A549 treated with GW870086 at 1 μM for 4 hours (cell line): Measurements from ENCODE around the gene NIN. TPM values are rescaled to one million over a fixed set of nuclear protein-coding genes. Genes with fewer than 3 reads are reported as not detected.

ENCODE experiments used
- total RNA-seq: library from RNA; stranded (reverse); fragments of 200-300 nt; extraction: Qiagen RNA extraction; gene quantifications from 5 replicates; pipeline ENCODE4 v1.2.3, GENCODE V29; 2022; ENCODE audit warnings: low read depth

NIN gene, protein sequence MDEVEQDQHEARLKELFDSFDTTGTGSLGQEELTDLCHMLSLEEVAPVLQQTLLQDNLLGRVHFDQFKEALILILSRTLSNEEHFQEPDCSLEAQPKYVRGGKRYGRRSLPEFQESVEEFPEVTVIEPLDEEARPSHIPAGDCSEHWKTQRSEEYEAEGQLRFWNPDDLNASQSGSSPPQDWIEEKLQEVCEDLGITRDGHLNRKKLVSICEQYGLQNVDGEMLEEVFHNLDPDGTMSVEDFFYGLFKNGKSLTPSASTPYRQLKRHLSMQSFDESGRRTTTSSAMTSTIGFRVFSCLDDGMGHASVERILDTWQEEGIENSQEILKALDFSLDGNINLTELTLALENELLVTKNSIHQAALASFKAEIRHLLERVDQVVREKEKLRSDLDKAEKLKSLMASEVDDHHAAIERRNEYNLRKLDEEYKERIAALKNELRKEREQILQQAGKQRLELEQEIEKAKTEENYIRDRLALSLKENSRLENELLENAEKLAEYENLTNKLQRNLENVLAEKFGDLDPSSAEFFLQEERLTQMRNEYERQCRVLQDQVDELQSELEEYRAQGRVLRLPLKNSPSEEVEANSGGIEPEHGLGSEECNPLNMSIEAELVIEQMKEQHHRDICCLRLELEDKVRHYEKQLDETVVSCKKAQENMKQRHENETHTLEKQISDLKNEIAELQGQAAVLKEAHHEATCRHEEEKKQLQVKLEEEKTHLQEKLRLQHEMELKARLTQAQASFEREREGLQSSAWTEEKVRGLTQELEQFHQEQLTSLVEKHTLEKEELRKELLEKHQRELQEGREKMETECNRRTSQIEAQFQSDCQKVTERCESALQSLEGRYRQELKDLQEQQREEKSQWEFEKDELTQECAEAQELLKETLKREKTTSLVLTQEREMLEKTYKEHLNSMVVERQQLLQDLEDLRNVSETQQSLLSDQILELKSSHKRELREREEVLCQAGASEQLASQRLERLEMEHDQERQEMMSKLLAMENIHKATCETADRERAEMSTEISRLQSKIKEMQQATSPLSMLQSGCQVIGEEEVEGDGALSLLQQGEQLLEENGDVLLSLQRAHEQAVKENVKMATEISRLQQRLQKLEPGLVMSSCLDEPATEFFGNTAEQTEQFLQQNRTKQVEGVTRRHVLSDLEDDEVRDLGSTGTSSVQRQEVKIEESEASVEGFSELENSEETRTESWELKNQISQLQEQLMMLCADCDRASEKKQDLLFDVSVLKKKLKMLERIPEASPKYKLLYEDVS (N-terminal part only)
- 11.1 to 18.0 TPM (median 15.5 TPM) in 5 replicates for total RNA-seq

DNA sequence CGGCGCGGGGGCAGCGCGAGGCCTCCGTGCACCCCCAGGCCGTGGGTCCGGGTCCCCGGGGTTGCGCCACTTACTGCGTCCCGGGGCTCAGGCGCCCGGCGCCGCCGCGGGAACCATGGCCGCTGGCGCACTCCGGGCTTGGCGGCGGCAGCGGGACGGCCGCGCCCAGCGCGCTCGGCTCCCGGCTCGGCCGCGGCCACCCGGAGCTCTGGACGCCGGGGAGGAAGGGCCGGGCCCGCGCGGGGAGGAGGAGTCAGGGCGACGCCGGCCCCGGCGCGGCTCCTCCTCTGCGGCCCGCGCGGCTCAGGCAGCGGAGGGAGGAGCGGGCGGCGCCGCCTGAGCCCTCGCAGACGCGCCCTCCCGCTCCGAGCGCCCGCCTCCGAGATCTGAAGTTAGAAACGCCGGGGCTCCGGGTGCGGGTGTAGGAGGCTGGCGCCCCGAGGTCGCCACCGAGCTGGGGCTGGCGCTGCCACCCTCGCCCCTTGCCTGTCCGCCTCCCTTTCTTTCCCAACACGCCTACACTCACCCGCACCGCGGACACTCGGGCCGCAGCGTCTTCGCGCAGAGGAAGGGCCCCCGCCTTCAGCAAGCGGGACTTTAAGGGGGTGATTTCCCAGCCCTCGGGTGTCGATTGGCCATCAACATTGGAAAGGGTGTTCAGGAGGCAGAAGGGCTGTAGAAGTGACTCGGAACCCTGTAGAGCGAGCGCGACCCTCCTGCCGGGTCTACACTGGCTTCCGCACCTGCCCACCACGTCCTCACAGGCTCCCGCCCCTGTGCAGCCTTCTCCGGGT lies at the start of gene NIN:
NIN (minus strand) TSS at position 231 of the 794 bp plus-strand sequence. CDS start 9,106 bp downstream, outside the sequence.

DNA sequence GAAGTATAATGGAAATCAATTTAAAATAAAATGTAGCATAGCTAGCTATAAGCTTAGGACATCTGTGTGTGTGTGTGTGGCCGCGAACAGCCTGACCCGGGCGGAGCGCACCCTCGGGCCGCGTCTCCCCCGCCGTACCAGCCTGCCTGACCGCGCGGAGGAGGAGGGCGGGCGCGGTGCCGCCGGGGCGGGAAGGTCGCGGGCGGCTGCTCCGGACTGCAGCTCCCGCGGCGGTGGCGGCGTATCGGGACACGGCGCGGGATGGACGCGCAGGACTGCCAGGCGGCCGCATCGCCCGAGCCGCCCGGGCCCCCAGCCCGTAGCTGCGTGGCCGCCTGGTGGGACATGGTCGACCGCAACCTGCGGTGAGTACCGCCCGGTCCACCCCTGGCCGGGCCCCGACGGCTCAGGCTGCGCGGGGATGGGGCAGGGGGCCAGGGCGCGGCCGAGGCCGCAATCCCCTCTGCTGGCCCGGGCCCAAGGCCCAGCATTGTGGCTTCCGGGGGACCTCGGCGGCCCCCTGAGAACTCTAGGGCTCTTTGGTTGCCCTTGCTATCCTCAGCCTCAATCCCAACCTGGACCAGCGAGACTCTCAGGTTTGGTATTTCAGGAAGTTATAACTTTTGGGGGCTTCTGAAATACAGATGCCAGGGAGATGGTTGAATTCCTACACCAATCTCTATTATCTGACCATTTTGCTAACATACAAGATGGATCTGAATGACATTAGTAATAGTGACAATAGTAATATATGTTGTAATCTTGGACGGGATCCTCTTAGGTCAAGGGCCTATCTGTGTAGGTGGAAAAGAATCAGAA lies 41.2 kb upstream of the NIN start, which contains the start of gene ABHD12B:
ABHD12B (plus strand) TSS at position 140 of the 819 bp plus-strand sequence; CDS start at position 262, 122 bp downstream.

Other genes starting within 250 kb of the NIN start
- 22.3 to 29.8 TPM (median 28.7 TPM) in 5 replicates for gene SAV1, start 162.9 kb downstream of the NIN start, total RNA-seq
- not detected in 5 replicates for gene ABHD12B, start 40.9 kb upstream of the NIN start, total RNA-seq
- gene PYGL, start 113.3 kb upstream of the NIN start, total RNA-seq = 135 to 189 TPM (median 166 TPM) in 5 replicates